Mammary epithelial cell (primary cell): Measurements from ENCODE around the gene RCSD1.

Source experiments
- CTCF ChIP-seq, 2 donors: IDR thresholded peaks in 1 of 2; conservative IDR thresholded peaks in 1 of 2; 2 replicates each; pipeline ENCODE4 v1.5.1; 2011 to 2012; ENCODE audit warnings: inconsistent platforms in 2 of 2, low read length in 2 of 2, mild to moderate bottlenecking in 2 of 2, control low read depth in 1 of 2, low read depth in 1 of 2; ENCODE audit not compliant: insufficient read depth in 1 of 2; ENCODE audit errors: extremely low read depth in 1 of 2
- EZH2 ChIP-seq: IDR thresholded peaks from 2 replicates; pipeline ENCODE4 v1.6.1; 2012; ENCODE audit warnings: low read length, inconsistent platforms, borderline replicate concordance

DNA sequence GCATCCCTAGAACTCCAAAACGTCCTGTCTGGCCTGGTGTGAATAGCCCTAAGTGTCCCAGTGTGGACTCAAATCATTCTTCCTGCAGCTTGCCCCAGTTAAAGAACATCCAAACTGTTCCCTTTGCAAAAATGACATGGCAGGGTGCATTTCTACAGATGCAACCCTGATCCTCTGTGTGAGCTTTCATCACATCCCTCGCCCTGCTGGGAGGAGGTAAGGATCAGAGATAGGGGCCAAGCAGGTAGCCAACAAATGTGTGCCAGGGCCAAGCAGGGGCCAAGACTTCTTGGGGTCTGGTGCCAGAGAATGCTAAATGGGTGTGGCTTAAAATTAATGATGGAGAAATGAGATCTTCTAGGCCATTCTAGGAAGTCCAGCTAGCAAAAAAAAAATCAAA is 64.7 kb downstream of the RCSD1 start:
- TF ChIP-seq CTCF (conservative IDR thresholded peaks at IDR 0.05 in 1 of 2, IDR thresholded peaks at IDR 0.05 in 1 of 2; ENCODE audit: extremely low read depth in 1 of 2, insufficient read depth in 1 of 2, low read depth in 1 of 2, low read length in 2 of 2) (no peak), EZH2 (no peak)
